Lung (tissue), 12 donors: ENCODE measurements around the gene NEURL1B. TPM values are rescaled to one million over a fixed set of nuclear protein-coding genes. Genes with fewer than 3 reads are reported as not detected.
"Not testable (repeated sequence)": the region's sequence is repeated elsewhere in the genome, so short reads cannot be mapped to it uniquely, and the experiment has no call there.

ENCODE experiments used
- ATAC-seq: fragments of 200-7000 bp; cut with Tn5 transposase; one replicate; pipeline ENCODE4 v1.9.1; 2020; ENCODE audit warnings: moderate number of reproducible peaks; ENCODE audit not compliant: insufficient read depth, low FRiP score
- DNase-seq, 3 donors: peaks; one replicate each; pipeline ENCODE4 v3.0.0-alpha.2; 2013 to 2017
- H3K27ac ChIP-seq, 2 donors: one replicate each; pipeline ENCODE4 v1.5.1; 2013; ENCODE audit warnings: mild to moderate bottlenecking in 2 of 2, moderate library complexity in 2 of 2, control low read depth in 1 of 2, inconsistent platforms in 1 of 2, low read depth in 1 of 2, low read length in 1 of 2
- H3K27me3 ChIP-seq, 3 donors: one replicate each; pipeline ENCODE4 v1.5.1; 2013; ENCODE audit warnings: low read length in 2 of 3; ENCODE audit not compliant: control insufficient read depth in 3 of 3, insufficient read depth in 3 of 3
- H3K36me3 ChIP-seq, 4 donors: one replicate each; pipeline ENCODE4 v1.5.1; 2013; ENCODE audit warnings: low read length in 4 of 4, mild to moderate bottlenecking in 1 of 4, moderate library complexity in 1 of 4; ENCODE audit not compliant: control insufficient read depth in 4 of 4, insufficient read depth in 4 of 4
- H3K4me1 ChIP-seq, 5 donors: one replicate each; pipeline ENCODE4 v1.5.1; 2013; ENCODE audit warnings: low read length in 5 of 5, mild to moderate bottlenecking in 2 of 5, moderate library complexity in 1 of 5; ENCODE audit not compliant: control insufficient read depth in 5 of 5, insufficient read depth in 5 of 5
- H3K4me3 ChIP-seq: one replicate; pipeline ENCODE4 v1.5.1; 2013; ENCODE audit warnings: mild to moderate bottlenecking, control low read depth, moderate library complexity
- H3K9ac ChIP-seq, 2 donors: one replicate each; pipeline ENCODE4 v1.5.1; 2013; ENCODE audit warnings: low read length in 2 of 2, control low read depth in 1 of 2; ENCODE audit not compliant: insufficient read depth in 1 of 2
- H3K9me3 ChIP-seq, 4 donors: one replicate each; pipeline ENCODE4 v1.5.1; 2013; ENCODE audit warnings: low read length in 3 of 4, mild to moderate bottlenecking in 1 of 4, moderate library complexity in 1 of 4; ENCODE audit not compliant: control insufficient read depth in 4 of 4, insufficient read depth in 3 of 4
- CTCF ChIP-seq: IDR thresholded peaks from 2 replicates; pipeline ENCODE4 v1.5.1; 2012; ENCODE audit warnings: mild to moderate bottlenecking; ENCODE audit errors: control extremely low read depth, extremely low read depth
- WGBS, 2 donors: extraction: QIAGEN DNeasy Blood & Tissue Kit; methylation state at CpG; one replicate each; pipeline ENCODE4 v1.1.7; 2013; 5-methylcytosine and 5-hydroxymethylcytosine counted together
- polyA plus RNA-seq, 2 donors: library from polyadenylated mRNA; stranded (reverse); fragments of 200-250 nt; gene quantifications; one replicate each; pipeline ENCODE4 v1.2.1, GENCODE V29; 2013
- total RNA-seq, 2 donors: library from RNA; depleted of rRNA in 1 of 2; stranded (reverse); fragments of >200 nt in 1 of 2; gene quantifications; one replicate each; pipeline ENCODE4 v1.2.1, GENCODE V29; 2014 to 2021
- donor health status: control.
- donor health status: control.
- donor health status: Bipolar disorder and iron deficiency.
- donor health status: healthy.
- donor health status: DM: yes; HTN: yes; CAD: no.

The NEURL1B gene
- total and polyA plus RNA-seq, 4 donors = 5.1 to 26.4 (median 11.8) TPM

GRCh38 chr5:172672681-172673080 is 31.6 kb downstream of the NEURL1B start:
- H3K4me1 ChIP-seq = peaks cover 0 to 15% (median 5%) of the 10 kb centered on the region in 5 donors
- H3K4me3 ChIP-seq = no peak overlapping the region
- no peak for TF ChIP-seq CTCF
- no peak overlapping the region for H3K9ac ChIP-seq
- peaks cover 0 to 14% (median 6%) of the 10 kb centered on the region in 4 donors for H3K36me3 ChIP-seq
- ATAC-seq (no peak), DNase-seq (no peak)
- WGBS, 2 donors = 57 to 78% methylated on average over 2 of the region's 2 CpGs
- no peak overlapping the region for H3K27ac ChIP-seq
- no peaks in the 10 kb centered on the region for H3K9me3 ChIP-seq
- H3K27me3 ChIP-seq = no peaks in the 10 kb centered on the region

- 93 to 94% methylated on average over 7 of the region's 7 CpGs for WGBS, 2 donors
- H3K4me3 ChIP-seq = no peak overlapping the region
- no peak overlapping the region for H3K9ac ChIP-seq
- no peak overlapping the region for H3K27ac ChIP-seq
- peaks cover 0 to 5% (median 3%) of the 10 kb centered on the region in 5 donors for H3K4me1 ChIP-seq
- no peak for ATAC-seq
- no peaks in the 10 kb centered on the region for H3K9me3 ChIP-seq
- no peaks in the 10 kb centered on the region for H3K27me3 ChIP-seq
- DNase-seq = no peak
- no peak for TF ChIP-seq CTCF
- H3K36me3 ChIP-seq = peaks cover 0 to 14% (median 6%) of the 10 kb centered on the region in 4 donors
Measured at GRCh38 chr5:172674155-172674554, 33.1 kb downstream of the NEURL1B start.

- ATAC-seq (no peak), DNase-seq (no peak)
- no peak for TF ChIP-seq CTCF
- H3K27me3 ChIP-seq = no peaks in the 10 kb centered on the region
- no peak overlapping the region for H3K27ac ChIP-seq
- H3K4me3 ChIP-seq = no peak overlapping the region
- 94 to 97% methylated on average over 15 of the region's 15 CpGs for WGBS, 2 donors
- peaks cover 0 to 13% (median 3%) of the 10 kb centered on the region in 5 donors for H3K4me1 ChIP-seq
- no peak overlapping the region for H3K9ac ChIP-seq
- peaks cover 0 to 5% (median 1%) of the 10 kb centered on the region in 4 donors for H3K36me3 ChIP-seq
- H3K9me3 ChIP-seq = no peaks in the 10 kb centered on the region
Measured at GRCh38 chr5:172676914-172677475, 35.9 kb downstream of the NEURL1B start.

GRCh38 chr5:172678362-172678874 is 37.4 kb downstream of the NEURL1B start:
- H3K27me3 ChIP-seq, ATAC-seq, H3K9me3 ChIP-seq, H3K27ac ChIP-seq, H3K9ac ChIP-seq, DNase-seq, H3K4me3 ChIP-seq, H3K36me3 ChIP-seq: not testable (repeated sequence)
- H3K4me1 ChIP-seq = peaks cover 0 to 13% (median 3%) of the 10 kb centered on the region in 5 donors
- 88 to 93% methylated on average over 5 of the region's 5 CpGs for WGBS, 2 donors
